ENCODE results near the gene ITGAE. TPM values are rescaled to one million over a fixed set of nuclear protein-coding genes. Genes with fewer than 3 reads are reported as not detected.

The ITGAE gene
- total RNA-seq, 2 donors from 2014 or later = 16.2 to 27.6 TPM

DNA sequence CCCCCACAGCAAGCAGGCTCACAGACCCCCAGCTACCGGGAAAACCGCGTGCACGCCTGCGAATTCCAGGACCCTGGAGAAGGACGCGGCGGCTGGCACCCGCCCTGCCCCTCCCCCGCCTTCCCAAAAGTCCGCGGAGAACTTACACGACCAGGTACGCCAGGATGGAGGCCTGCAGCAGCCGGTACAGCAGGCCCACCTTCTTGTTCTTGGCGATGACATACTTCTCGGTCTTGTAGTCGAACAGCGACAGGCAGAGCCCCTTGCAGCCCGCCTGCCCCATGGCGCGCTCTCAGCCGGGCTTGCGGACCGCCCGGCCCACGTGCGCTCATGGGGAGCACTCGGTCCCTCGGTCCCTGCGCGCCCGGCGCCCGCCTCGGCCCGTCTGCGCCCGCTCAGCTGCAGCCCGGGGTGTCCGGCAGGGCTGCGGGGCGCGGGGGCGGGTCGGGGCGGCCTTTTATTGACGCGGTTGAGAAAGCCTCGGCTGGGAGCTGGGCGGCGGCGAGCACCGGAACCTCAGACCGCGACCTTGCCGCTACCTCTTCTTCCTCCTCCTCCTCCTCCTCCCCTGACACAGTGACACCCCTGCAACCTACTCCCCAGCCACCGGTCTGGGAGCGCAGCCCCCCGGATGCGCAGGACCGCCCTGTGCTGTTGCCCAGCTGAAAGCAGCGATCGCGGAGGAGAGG is 105.1 kb downstream of the ITGAE start, which contains the start of gene P2RX5:
P2RX5 (minus strand) TSS at position 433 of the 689 bp plus-strand sequence; CDS start at position 283, 150 bp downstream.
- intact Hi-C loops (cut with DNase I) = no loop called here
- TF ChIP-seq POLR2A (IDR thresholded peaks at IDR 0.05) (no peak), POLR2AphosphoS5 (IDR thresholded peaks at IDR 0.05) (no peak)
- TF ChIP-seq, protein P1, sequence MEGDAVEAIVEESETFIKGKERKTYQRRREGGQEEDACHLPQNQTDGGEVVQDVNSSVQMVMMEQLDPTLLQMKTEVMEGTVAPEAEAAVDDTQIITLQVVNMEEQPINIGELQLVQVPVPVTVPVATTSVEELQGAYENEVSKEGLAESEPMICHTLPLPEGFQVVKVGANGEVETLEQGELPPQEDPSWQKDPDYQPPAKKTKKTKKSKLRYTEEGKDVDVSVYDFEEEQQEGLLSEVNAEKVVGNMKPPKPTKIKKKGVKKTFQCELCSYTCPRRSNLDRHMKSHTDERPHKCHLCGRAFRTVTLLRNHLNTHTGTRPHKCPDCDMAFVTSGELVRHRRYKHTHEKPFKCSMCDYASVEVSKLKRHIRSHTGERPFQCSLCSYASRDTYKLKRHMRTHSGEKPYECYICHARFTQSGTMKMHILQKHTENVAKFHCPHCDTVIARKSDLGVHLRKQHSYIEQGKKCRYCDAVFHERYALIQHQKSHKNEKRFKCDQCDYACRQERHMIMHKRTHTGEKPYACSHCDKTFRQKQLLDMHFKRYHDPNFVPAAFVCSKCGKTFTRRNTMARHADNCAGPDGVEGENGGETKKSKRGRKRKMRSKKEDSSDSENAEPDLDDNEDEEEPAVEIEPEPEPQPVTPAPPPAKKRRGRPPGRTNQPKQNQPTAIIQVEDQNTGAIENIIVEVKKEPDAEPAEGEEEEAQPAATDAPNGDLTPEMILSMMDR (IDR thresholded peaks at IDR 0.05) = no peak
- Histone ChIP-seq H3K4me3 (peak within 1 kb of the TSS; percentile 20 to 36), H3K27me3 (replicated peaks; ENCODE audit: insufficient read depth) (peaks cover 13% of the 10 kb centered on the region), H3K4me1 (replicated peaks) (no peaks in the 10 kb centered on the region), H3K36me3 (no peaks in the 10 kb centered on the region), H3K27ac (no peak within 1 kb of the TSS), H3K9me3 (no peaks in the 10 kb centered on the region)
- DNase-seq (ENCODE audit: low spot score) = no peak
- WGBS = under 1% methylated on average over 64 of the region's 65 CpGs

DNA sequence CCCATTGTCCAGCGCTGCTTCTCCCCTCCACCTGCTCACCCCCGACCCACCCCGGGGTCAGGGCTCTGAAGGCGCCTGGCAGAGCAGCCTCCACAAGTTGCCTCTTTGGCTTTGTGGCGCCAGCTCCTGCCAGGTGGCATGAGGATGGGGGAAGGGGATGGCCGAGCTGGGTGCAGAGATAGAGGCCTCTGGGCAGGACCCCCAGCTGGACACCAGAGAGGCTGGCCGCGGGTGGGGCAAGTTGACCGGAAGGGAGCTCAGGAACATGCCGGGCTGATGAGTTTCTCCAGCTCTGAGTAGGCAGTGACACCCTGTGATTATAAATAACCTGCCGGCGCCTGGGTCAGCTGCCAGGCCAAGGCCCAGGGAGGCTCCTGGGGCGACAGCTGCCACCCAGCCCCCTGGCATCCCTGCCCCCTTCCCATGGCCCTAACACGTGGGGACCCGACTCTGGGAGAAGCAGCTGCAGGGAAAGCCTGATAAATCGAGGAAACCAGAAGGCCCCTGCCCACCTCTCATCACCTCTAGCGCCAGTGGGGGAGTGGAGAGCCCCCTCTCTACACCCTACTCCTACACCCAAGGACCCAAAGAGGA is 105.8 kb downstream of the ITGAE start:
- peaks cover 13% of the 10 kb centered on the region for H3K27me3 ChIP-seq (replicated peaks; ENCODE audit: insufficient read depth)
- no peak for DNase-seq (ENCODE audit: low spot score)
- intact Hi-C loops (cut with DNase I) = no loop called here

DNA sequence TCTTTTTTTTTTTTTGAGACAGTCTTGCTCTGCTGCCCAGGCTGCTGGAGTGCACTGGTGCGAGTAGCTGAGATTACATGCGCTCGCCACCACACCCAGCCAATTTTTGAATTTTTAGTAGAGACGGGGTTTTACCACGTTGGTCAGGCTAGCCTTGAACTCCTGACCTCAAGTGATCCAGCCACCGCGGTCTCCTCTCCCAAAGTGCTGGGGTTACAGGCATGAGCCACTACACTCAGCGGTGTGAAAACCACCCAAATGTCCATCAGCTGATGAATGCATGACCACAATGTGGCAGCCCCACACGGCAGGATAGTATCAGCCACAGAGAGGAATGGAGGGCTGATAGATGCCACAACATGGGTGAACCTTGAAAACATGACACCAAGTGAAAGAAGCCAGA is 107.2 kb downstream of the ITGAE start:
- intact Hi-C loops (cut with DNase I) = no loop called here
- H3K9me3 ChIP-seq = no peaks in the 10 kb centered on the region

More for the DNA sequence above, 105.8 kb downstream of the ITGAE start:
- 12% methylated on average over 14 of the region's 17 CpGs for WGBS
- TF ChIP-seq POLR2AphosphoS5 (IDR thresholded peaks at IDR 0.05) (no peak), POLR2A (IDR thresholded peaks at IDR 0.05) (no peak)
- TF ChIP-seq, protein P1 (IDR thresholded peaks at IDR 0.05) = no peak
- Histone ChIP-seq H3K27ac (no peak overlapping the region), H3K4me1 (replicated peaks) (no peaks in the 10 kb centered on the region), H3K9me3 (no peaks in the 10 kb centered on the region), H3K4me3 (peak overlapping the region; percentile 20 to 36), H3K36me3 (no peaks in the 10 kb centered on the region)

DNA sequence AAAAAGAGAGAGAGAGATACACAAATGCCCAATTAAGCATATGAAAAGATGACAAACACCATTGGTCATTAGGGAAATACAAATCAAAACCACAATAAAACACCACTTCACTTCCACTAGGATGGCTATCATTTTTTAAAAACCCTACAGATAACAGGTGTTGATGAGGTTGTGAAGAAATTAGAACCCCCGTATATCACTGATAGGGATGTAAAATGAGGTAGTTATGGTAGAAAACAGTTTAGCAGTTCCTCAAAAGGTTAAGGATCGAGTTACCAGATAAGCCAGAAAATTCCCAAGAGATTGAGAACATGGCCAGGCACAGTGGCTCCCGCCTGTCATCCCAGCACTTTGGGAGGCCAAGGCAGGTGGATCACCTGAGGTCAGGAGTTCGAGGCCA is 107.8 kb downstream of the ITGAE start:
- no peak for DNase-seq (ENCODE audit: low spot score)
- TF ChIP-seq, protein P1 (IDR thresholded peaks at IDR 0.05) = no peak
- no peak for TF ChIP-seq POLR2A (IDR thresholded peaks at IDR 0.05)
- no peak for TF ChIP-seq POLR2AphosphoS5 (IDR thresholded peaks at IDR 0.05)
- Histone ChIP-seq H3K36me3 (no peaks in the 10 kb centered on the region), H3K4me1 (replicated peaks) (no peaks in the 10 kb centered on the region), H3K27me3 (replicated peaks; ENCODE audit: insufficient read depth) (peaks cover 15% of the 10 kb centered on the region), H3K9me3 (no peaks in the 10 kb centered on the region), H3K4me3 (no peak overlapping the region), H3K27ac (no peak overlapping the region)
- 70% methylated on average over 4 of the region's 4 CpGs for WGBS
- intact Hi-C loops (cut with DNase I) = no loop called here

More for the DNA sequence above, 107.2 kb downstream of the ITGAE start:
- Histone ChIP-seq H3K27ac (no peak overlapping the region), H3K36me3 (no peaks in the 10 kb centered on the region), H3K4me3 (no peak overlapping the region), H3K4me1 (replicated peaks) (no peaks in the 10 kb centered on the region), H3K27me3 (replicated peaks; ENCODE audit: insufficient read depth) (peaks cover 15% of the 10 kb centered on the region)
- no peak for DNase-seq (ENCODE audit: low spot score)
- 81% methylated on average over 9 of the region's 9 CpGs for WGBS
- TF ChIP-seq, protein P1 (IDR thresholded peaks at IDR 0.05) = no peak
- TF ChIP-seq POLR2A (IDR thresholded peaks at IDR 0.05) (no peak), POLR2AphosphoS5 (IDR thresholded peaks at IDR 0.05) (no peak)

All from prostate gland (tissue), 2 donors.